Muscle of leg (tissue), 11 donors: ENCODE measurements around the gene NSUN6. TPM values are rescaled to one million over a fixed set of nuclear protein-coding genes. Genes with fewer than 3 reads are reported as not detected.

Source experiments
- DNase-seq: peaks from one replicate; pipeline ENCODE4 v3.0.0; 2013
- H3K27ac ChIP-seq: one replicate; pipeline ENCODE4 v1.5.1; 2013; ENCODE audit warnings: mild to moderate bottlenecking, low read length, control low read depth
- H3K27me3 ChIP-seq: one replicate; pipeline ENCODE4 v1.6.1; 2013; ENCODE audit warnings: low read length; ENCODE audit not compliant: control insufficient read depth, insufficient read depth
- H3K36me3 ChIP-seq: one replicate; pipeline ENCODE4 v1.6.1; 2013; ENCODE audit warnings: low read length; ENCODE audit not compliant: control insufficient read depth, insufficient read depth
- H3K4me1 ChIP-seq: one replicate; pipeline ENCODE4 v1.6.1; 2013; ENCODE audit warnings: low read length; ENCODE audit not compliant: control insufficient read depth, insufficient read depth
- H3K4me3 ChIP-seq: one replicate; pipeline ENCODE4 v1.5.1; 2013; ENCODE audit warnings: low read length, control low read depth
- H3K9me3 ChIP-seq: replicated peaks from 2 replicates; pipeline ENCODE4 v1.6.1; 2013; ENCODE audit warnings: low read depth, low read length; ENCODE audit not compliant: control insufficient read depth
- WGBS: methylation state at CpG from one replicate; pipeline ENCODE4 v1.1.5; 2013; ENCODE audit warnings: missing lambda C conversion rate; ENCODE audit not compliant: insufficient coverage; 5-methylcytosine and 5-hydroxymethylcytosine counted together
- polyA plus RNA-seq, 8 donors: library from polyadenylated mRNA; unstranded; fragments of 120-200 nt; gene quantifications; one replicate each; pipeline versions ENCODE4 v1.2.1 to v1.2.3, GENCODE V29; 2013; ENCODE audit warnings: inconsistent platforms in 1 of 8, low replicate concordance in 1 of 8; ENCODE audit not compliant: insufficient read length in 8 of 8, insufficient read depth in 1 of 8
- total RNA-seq: library from RNA; stranded (reverse); fragments of 120-200 nt; gene quantifications from one replicate; pipeline ENCODE4 v1.2.4, GENCODE V29; 2013

NSUN6 gene
- total and polyA plus RNA-seq, 9 donors: 9.1 to 21.7 (median 14.0) TPM

DNA sequence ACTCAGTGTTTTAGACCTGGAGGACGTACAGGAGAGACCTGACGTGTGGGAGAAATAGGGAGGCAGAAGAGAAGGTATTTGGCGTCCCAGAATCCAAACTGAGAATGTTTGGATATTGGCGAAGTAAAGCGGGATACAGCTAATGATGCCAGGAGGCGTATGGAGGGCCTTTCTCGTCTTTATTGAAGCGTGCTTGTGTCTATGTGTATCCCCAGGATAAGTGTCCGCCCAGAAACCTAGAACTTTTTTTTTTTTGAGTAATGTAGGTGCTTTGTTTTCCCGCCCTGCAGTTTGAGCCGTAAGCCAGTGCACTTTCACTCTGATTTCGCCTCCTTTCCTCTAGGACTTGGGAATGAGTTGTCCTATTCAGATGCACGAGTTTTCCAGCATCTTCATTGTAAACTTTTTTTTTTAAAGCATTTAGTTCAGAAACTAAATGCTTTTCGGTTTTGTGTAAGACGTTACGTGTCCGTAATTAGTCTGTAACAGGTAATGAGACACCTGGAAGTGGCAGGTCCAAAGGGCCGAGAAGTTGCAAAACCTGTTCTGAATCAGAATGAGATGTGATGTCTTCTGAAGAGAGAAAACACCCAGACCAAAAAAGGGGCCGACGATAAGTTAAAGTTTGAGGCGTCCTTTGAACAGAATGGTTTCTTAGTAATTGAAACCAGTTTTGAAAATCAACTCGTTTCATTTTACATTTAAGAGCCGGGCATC is 8.6 kb upstream of the NSUN6 start:
- H3K4me1 ChIP-seq: peaks cover 4% of the 10 kb centered on the region
- H3K27ac ChIP-seq: peak overlapping the region; percentile 97
- WGBS: 0% methylated on average over 9 of the region's 23 CpGs
- DNase-seq: no peak
- no peaks in the 10 kb centered on the region for H3K27me3 ChIP-seq
- H3K36me3 ChIP-seq: peaks cover 3% of the 10 kb centered on the region
- H3K4me3 ChIP-seq: peak overlapping the region; percentile 87
- H3K9me3 ChIP-seq: no peaks in the 10 kb centered on the region

DNA sequence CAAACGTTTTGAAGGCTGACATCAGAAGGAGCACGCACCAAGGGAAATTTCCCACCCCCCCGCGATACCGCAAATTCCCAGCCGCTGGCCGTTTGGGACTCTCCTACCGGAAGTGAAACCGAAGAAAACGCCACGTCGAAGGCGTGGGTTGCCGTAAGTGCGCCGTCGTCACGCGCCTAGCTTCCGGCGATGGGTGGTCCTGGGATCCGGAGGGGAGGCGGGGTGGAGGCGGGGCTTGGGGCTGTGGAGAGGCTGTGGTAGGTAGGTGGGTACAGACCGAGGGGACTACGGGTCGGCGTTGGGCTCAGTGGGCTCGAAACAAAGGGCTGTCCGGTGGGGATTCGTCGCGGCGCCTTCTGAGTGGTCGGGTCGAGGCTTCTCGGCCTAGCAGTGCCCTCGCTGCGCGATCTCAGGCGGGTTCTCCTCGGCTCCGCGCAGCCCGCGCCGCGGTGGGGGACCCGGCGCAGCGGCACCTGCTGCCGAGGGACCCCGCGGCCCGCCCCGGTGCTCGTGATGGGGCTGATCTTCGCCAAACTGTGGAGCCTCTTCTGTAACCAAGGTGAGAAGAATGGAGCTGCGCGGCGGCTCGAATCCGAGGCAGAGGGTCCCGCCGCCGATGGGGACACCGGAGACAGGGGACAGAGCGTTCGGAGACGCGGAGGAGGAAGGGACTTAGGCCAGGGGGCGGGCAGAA is 7.9 kb upstream of the NSUN6 start, which contains the start of gene ARL5B:
Gene ARL5B (plus strand): TSS at position 307 of the 694 bp plus-strand sequence. CDS start 207 bp downstream, at position 514.
- Histone ChIP-seq H3K4me3 (peak within 1 kb of the TSS; percentile 87), H3K9me3 (no peaks in the 10 kb centered on the region), H3K27me3 (no peaks in the 10 kb centered on the region), H3K27ac (peak within 1 kb of the TSS; percentile 99), H3K36me3 (peaks cover 3% of the 10 kb centered on the region), H3K4me1 (peaks cover 4% of the 10 kb centered on the region)
- whole genome bisulfite sequencing: under 1% methylated on average over 65 of the region's 72 CpGs
- DNase-seq: peak; percentile 99

DNA sequence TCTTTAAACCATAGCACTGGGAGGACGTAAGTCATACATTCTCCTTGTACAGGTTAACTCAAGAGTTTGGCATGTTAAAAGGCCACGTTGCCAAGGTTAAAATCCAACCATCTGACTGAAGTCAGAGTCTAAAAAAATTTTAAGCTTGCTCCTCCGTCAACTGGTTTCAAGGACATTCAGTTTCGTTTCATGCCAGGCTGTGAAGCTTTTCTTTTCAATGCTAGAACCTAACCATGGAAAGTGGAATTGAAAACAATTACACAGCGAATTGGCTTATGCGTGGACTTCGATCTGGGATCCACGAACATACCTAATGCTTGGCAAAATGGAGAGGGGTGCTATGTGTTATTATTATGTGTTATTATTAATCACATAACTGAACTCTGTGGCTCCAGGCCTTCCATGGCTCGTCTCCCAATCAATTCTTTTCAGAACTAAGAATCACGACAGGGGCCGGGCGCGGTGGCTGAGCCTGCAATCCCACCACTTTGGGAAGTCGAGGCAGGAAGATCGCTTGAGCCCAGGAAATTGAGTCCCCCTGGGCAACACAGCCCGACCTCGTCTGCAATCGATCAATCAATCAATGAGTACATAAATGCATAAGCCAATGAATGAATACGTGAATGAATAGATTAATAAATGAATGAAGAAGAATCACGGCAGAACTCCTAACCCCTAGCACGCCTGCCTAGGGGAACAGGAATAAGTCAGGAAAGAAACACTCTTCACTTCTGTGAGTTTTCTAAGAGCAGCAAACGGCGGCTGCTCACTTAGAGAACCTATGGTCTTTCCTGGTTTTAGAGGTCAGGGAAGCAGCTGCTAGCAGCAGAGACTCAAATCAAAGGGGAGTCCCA is 7.1 kb upstream of the NSUN6 start:
- H3K36me3 ChIP-seq: peaks cover 3% of the 10 kb centered on the region
- peaks cover 4% of the 10 kb centered on the region for H3K4me1 ChIP-seq
- H3K9me3 ChIP-seq: no peaks in the 10 kb centered on the region
- WGBS: 20% methylated on average over 11 of the region's 23 CpGs
- DNase-seq: peak; percentile 68
- peak overlapping the region; percentile 87 for H3K4me3 ChIP-seq
- peak overlapping the region; percentile 99 for H3K27ac ChIP-seq
- H3K27me3 ChIP-seq: no peaks in the 10 kb centered on the region

DNA sequence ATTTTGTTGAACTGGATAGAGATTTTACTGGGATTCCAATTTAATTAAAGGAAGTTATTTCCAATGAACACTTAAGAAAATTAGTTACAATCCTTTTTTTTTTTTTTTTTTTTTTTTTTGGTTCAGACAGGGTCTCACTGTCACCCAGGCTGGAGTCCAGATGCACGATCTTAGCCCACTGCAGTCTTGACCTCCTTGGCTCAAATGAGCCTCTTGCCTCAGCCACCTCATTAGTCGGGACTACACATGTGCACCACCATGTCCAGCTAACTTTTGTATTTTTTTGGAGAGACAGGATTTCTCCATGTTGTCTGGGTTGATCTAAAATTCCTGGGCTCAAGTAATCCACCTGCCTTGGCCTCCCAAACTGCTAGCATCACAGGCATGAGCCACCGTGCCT is 5.3 kb upstream of the NSUN6 start:
- DNase-seq: no peak
- no peak overlapping the region for H3K27ac ChIP-seq
- WGBS: no CpG with 5 or more reads among the region's 3 CpGs
- peaks cover 4% of the 10 kb centered on the region for H3K4me1 ChIP-seq
- no peaks in the 10 kb centered on the region for H3K27me3 ChIP-seq
- H3K36me3 ChIP-seq: no peaks in the 10 kb centered on the region
- no peak overlapping the region for H3K4me3 ChIP-seq
- H3K9me3 ChIP-seq: no peaks in the 10 kb centered on the region

DNA sequence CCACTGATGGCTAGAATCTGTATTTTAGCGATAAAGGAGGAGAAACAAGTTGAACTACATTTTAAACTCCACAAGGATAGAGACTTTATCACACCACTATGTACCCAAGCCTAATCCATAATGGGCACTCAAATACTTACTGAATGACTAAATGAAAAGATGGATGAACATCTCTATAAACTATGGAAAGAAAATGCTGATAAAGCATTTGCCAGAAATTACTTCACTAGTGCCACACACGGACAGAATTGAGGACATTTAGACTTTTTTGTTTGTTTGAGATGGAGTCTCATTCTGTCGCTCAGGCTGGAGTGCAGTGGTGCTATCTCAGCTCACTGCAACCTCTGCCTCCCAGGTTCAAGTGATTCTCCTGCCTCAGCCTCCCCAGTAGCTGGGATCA is 1.7 kb upstream of the NSUN6 start:
- no CpG with 5 or more reads among the region's 3 CpGs for WGBS
- no peaks in the 10 kb centered on the region for H3K36me3 ChIP-seq

DNA sequence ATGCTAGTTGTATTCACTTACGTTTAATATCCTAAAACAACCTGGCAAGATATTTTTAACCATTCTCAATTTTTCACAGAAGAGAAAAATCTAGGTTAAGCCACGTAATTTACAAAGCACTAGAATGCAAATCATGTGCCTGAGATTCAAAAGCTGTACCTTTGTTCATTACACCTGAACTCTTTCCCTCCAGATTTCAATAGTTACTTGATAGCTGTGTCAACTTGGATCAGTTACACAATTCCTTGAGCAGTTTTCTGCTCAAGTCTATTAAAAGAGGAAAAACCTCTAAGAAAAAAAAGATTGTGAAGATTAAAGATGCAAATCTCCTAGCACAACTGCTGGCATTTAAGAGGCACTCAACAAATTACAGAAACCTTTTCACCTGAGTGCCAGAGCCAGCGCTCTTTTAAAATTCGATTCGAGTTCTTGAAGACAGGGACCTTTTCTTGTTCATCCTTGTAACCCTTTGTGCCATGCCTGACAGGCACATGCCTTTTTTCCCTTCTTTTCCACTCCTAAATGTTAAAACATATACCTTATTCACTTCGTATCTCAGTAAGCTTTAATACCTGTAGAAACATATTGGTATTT is 886 bp downstream of the NSUN6 start:
- DNase-seq: no peak
- Histone ChIP-seq H3K4me3 (peak overlapping the region; percentile 87), H3K4me1 (peaks cover 3% of the 10 kb centered on the region), H3K27me3 (no peaks in the 10 kb centered on the region), H3K27ac (no peak overlapping the region), H3K9me3 (no peaks in the 10 kb centered on the region), H3K36me3 (no peaks in the 10 kb centered on the region)
- WGBS: 4% methylated on average over 4 of the region's 6 CpGs

More for the DNA sequence above, 1.7 kb upstream of the NSUN6 start:
- DNase-seq: no peak
- no peaks in the 10 kb centered on the region for H3K27me3 ChIP-seq
- no peaks in the 10 kb centered on the region for H3K9me3 ChIP-seq
- H3K4me3 ChIP-seq: no peak overlapping the region
- H3K4me1 ChIP-seq: peaks cover 3% of the 10 kb centered on the region
- H3K27ac ChIP-seq: no peak overlapping the region

DNA sequence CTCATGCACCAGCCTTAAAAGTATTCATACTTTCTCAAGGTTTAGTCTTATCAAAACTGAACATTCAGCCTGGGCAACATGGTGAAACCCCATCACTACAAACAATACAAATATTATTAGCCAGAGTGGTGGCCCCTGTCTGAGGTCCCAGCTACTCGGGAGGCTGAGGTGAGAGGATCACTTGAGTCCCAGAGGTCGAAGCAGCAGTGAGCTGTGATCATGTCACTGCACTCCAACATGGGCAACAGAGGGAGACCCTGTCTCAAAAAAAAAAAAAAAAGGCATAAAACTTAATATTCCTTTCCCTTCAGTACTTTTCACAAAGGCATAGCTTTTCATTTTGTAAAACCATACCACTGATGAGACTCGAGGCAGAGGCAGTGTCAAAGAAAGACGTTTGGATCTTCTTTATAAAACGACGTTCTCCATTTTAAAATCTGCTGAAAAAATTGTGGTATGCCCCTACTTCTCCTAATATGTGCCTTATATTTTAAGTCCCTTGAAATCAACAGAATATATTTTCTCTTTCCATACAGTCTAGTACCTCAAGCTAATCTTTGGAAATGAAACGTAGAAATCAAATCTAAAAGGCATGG is 1.9 kb downstream of the NSUN6 start:
- Histone ChIP-seq H3K27me3 (no peaks in the 10 kb centered on the region), H3K4me3 (no peak overlapping the region), H3K9me3 (no peaks in the 10 kb centered on the region), H3K4me1 (peaks cover 3% of the 10 kb centered on the region), H3K36me3 (no peaks in the 10 kb centered on the region), H3K27ac (no peak overlapping the region)
- DNase-seq: no peak
- 69% methylated on average over 2 of the region's 7 CpGs for WGBS

DNA sequence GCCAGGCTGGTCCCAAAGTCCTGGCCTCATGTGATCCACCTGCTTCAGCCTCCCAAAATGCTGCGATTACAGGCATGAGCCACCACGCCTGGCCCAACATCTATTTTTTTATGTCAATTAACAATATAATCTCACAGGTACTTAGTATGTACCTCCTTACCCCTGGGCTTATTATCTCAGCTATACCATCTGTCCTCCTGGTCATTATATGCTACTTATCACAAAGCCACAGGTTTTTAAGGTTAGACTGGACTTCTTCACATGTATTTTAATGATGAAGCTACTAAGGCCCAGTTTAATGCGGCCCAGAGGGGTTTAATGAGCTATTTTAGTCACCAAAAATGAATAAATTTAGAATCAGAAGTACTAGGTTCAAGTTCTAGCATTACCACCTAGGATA is 3.4 kb downstream of the NSUN6 start:
- DNase-seq: no peak
- Histone ChIP-seq H3K36me3 (no peaks in the 10 kb centered on the region), H3K27ac (no peak overlapping the region), H3K9me3 (no peaks in the 10 kb centered on the region), H3K4me1 (peaks cover 3% of the 10 kb centered on the region), H3K27me3 (no peaks in the 10 kb centered on the region), H3K4me3 (no peak overlapping the region)
- WGBS: 90% methylated on average over 2 of the region's 3 CpGs

DNA sequence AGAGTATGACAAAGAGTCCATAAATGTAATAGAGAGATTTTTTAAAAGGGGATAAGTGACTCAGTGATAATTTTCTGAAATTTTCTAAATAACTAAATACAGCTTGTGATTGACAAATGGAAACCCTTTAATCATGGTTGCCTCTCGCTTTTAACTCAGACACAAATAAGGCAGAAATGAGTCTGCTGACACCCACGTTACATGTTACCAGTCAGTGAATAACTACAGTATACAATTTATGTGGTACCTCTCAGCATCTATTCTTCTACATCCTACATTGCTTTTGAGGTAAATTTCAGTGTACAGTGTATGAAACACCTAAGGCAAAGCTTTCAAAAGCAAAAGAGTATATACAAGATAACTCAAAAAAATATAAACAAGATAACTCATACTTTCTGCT is 4.2 kb downstream of the NSUN6 start:
- Histone ChIP-seq H3K4me1 (peaks cover 3% of the 10 kb centered on the region), H3K4me3 (no peak overlapping the region), H3K9me3 (no peaks in the 10 kb centered on the region), H3K27me3 (no peaks in the 10 kb centered on the region), H3K36me3 (no peaks in the 10 kb centered on the region), H3K27ac (no peak overlapping the region)
- no peak for DNase-seq
- no CpG with 5 or more reads among the region's 2 CpGs for WGBS
